Stimulated activated naive B cell treated with anti-CD40 and anti-IgM and Interleukin-4, amounts not matched to agents 10 μg/mL and 1 μg/mL and 100 μg/mL, for 72 hours (primary cell): ENCODE results near the gene MAP3K12.
A peak's percentile ranks its signal among the peaks of the same experiment; 100 is the strongest.
"Not testable (repeated sequence)": the region's sequence is repeated elsewhere in the genome, so short reads cannot be mapped to it uniquely, and the experiment has no call there.

Experiments
- ATAC-seq, 2 donors: fragments of 150-1000 bp; cut with Tn5 transposase; replicated peaks; 2 replicates each; pipeline ENCODE4 v1.10.0; 2021; ENCODE audit warnings: moderate library complexity in 1 of 2
- DNase-seq: peaks from one replicate; pipeline ENCODE4 v3.0.0; 2021
- H3K27ac Mint-ChIP-seq: one replicate; pipeline ENCODE4 v1.8.0; 2022; ENCODE audit warnings: mild to moderate bottlenecking, mixed read lengths
- H3K27me3 Mint-ChIP-seq, 2 donors: one replicate each; pipeline ENCODE4 v1.8.0; 2022; ENCODE audit warnings: mixed read lengths in 2 of 2
- H3K36me3 Mint-ChIP-seq, 2 donors: one replicate each; pipeline ENCODE4 v1.8.0; 2022; ENCODE audit warnings: mixed read lengths in 2 of 2, mild to moderate bottlenecking in 1 of 2
- H3K4me1 Mint-ChIP-seq, 2 donors: one replicate each; pipeline ENCODE4 v1.8.0; 2022; ENCODE audit warnings: mixed read lengths in 2 of 2, mild to moderate bottlenecking in 1 of 2
- H3K4me3 Mint-ChIP-seq, 2 donors: one replicate each; pipeline ENCODE4 v1.8.0; 2022; ENCODE audit warnings: mild to moderate bottlenecking in 2 of 2, mixed read lengths in 2 of 2, moderate library complexity in 1 of 2
- H3K9me3 Mint-ChIP-seq, 2 donors: one replicate each; pipeline ENCODE4 v1.8.0; 2022; ENCODE audit warnings: mixed read lengths in 2 of 2, mild to moderate bottlenecking in 1 of 2

The MAP3K12 gene

GRCh38 chr12:53443955-53444354 lies 55.3 kb downstream of the MAP3K12 start:
- peak overlapping the region; percentile 7 for H3K27ac Mint-ChIP-seq
- H3K9me3 Mint-ChIP-seq, result no peaks in the 10 kb centered on the region
- no peaks in the 10 kb centered on the region for H3K27me3 Mint-ChIP-seq
- ATAC-seq (no peak), DNase-seq (no peak)
- H3K36me3 Mint-ChIP-seq, result peaks cover 42 to 47% of the 10 kb centered on the region in 2 donors
- H3K4me3 Mint-ChIP-seq, result peak overlapping the region; percentile 60 to 89
- peaks cover 24 to 52% of the 10 kb centered on the region in 2 donors for H3K4me1 Mint-ChIP-seq

GRCh38 chr12:53441040-53441833 lies 58.0 kb downstream of the MAP3K12 start, which contains the start of gene PRR13:
Gene PRR13, plus strand, starts transcription at chr12:53441734. Its CDS starts 981 bp downstream, at chr12:53442715.
- ATAC-seq (peak; percentile 97 to 99), DNase-seq (peak; percentile 96)
- H3K27me3 Mint-ChIP-seq, result no peaks in the 10 kb centered on the region
- peaks cover 29 to 31% of the 10 kb centered on the region in 2 donors for H3K36me3 Mint-ChIP-seq
- peak within 1 kb of the TSS; percentile 89 to 91 for H3K4me3 Mint-ChIP-seq
- H3K9me3 Mint-ChIP-seq, result no peaks in the 10 kb centered on the region
- peaks cover 22 to 41% of the 10 kb centered on the region in 2 donors for H3K4me1 Mint-ChIP-seq
- peak within 1 kb of the TSS; percentile 94 for H3K27ac Mint-ChIP-seq

DNA sequence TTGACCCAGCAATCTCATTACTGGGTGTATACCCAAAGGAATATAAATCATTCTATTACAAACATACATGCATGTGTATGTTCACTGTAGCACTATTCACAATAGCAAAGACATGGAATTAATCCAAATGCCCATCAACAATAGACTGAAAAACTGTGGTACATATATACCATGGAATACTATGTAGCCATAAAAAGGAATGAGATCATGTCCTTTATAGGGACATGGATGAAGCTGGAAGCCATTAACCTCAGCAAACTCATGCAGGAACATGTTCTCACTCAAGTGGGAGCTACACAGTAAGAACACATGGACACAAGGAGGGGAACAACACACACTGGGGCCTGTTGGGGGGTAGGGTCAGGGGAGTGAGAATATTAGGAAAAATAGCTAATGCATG lies 59.7 kb downstream of the MAP3K12 start:
- not testable (repeated sequence) for H3K27ac Mint-ChIP-seq, H3K9me3 Mint-ChIP-seq, ATAC-seq, H3K27me3 Mint-ChIP-seq, H3K4me3 Mint-ChIP-seq, DNase-seq
- H3K36me3 Mint-ChIP-seq, result peaks cover 18 to 19% of the 10 kb centered on the region in 2 donors
- H3K4me1 Mint-ChIP-seq, result peaks cover 13 to 26% of the 10 kb centered on the region in 2 donors

DNA sequence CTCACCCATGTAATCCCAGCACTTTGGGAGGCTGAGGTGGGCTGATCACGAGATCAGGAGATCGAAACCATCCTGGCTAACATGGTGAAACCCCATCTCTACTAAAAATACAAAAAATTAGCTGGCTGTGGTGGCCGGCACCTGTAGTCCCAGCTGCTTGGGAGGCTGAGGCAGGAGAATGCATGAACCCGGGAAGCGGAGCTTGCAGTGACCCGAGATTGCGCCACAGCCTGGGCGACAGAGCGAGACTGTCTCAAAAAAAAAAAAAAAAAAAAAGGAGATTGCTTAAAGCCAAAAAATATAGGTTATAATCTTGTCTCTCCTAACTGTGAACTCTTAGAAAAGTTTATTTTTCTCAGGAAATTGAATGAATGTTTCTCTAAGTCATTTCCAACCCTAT lies 63.9 kb downstream of the MAP3K12 start:
- H3K27me3 Mint-ChIP-seq, H3K27ac Mint-ChIP-seq, ATAC-seq, DNase-seq, H3K4me3 Mint-ChIP-seq, H3K9me3 Mint-ChIP-seq, H3K36me3 Mint-ChIP-seq, H3K4me1 Mint-ChIP-seq: not testable (repeated sequence)

- Mint-ChIP-seq H3K9me3 (no peaks in the 10 kb centered on the region), H3K36me3 (no peaks in the 10 kb centered on the region), H3K4me1 (peaks cover 0 to 2% of the 10 kb centered on the region in 2 donors), H3K27me3 (no peaks in the 10 kb centered on the region), H3K27ac (no peak overlapping the region), H3K4me3 (no peak overlapping the region)
- no peak for DNase-seq
- ATAC-seq, result no peak
Observed at GRCh38 chr12:53431187-53431586, 68.1 kb downstream of the MAP3K12 start.

DNA sequence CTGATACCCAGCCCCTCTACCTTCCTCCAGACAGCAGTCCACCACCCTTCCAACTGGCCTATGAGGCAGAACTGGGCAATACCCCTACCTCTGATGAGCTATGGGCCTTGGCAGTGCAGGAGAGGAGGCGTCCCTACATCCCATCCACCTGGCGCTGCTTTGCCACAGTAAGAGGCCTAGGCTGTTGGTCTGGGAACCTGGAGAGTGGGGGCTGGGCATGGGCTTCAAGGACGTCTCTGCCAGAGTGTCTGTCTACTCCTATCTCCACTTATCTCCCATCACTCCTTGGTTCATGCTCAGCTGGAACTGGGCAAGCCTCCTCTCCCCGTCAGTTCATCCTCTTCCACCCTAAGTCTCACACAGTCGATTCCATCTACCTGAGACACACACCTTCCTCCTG lies 69.1 kb downstream of the MAP3K12 start:
- H3K27me3 Mint-ChIP-seq, result no peaks in the 10 kb centered on the region
- H3K36me3 Mint-ChIP-seq, result no peaks in the 10 kb centered on the region
- no peaks in the 10 kb centered on the region for H3K9me3 Mint-ChIP-seq
- no peak for DNase-seq
- H3K4me1 Mint-ChIP-seq, result peaks cover 0 to 2% of the 10 kb centered on the region in 2 donors
- no peak for ATAC-seq
- H3K27ac Mint-ChIP-seq, result no peak overlapping the region
- H3K4me3 Mint-ChIP-seq, result no peak overlapping the region
